Rectal smooth muscle tissue (tissue), 1 donor: ENCODE results near the gene ELP4.

Experiments used
- H3K27ac ChIP-seq: one replicate; pipeline ENCODE4 v1.7.0; 2013; ENCODE audit warnings: low read depth, low read length, inconsistent platforms
- H3K27me3 ChIP-seq: one replicate; pipeline ENCODE4 v1.7.0; 2013; ENCODE audit warnings: low read length; ENCODE audit not compliant: control insufficient read depth, insufficient read depth
- H3K36me3 ChIP-seq: one replicate; pipeline ENCODE4 v1.7.0; 2013; ENCODE audit warnings: low read length; ENCODE audit not compliant: control insufficient read depth, insufficient read depth
- H3K4me1 ChIP-seq: one replicate; pipeline ENCODE4 v1.7.0; 2013; ENCODE audit warnings: low read length; ENCODE audit not compliant: control insufficient read depth, insufficient read depth
- H3K4me3 ChIP-seq: one replicate; pipeline ENCODE4 v1.7.0; 2013; ENCODE audit warnings: low read length
- H3K9ac ChIP-seq: one replicate; pipeline ENCODE4 v1.7.0; 2013; ENCODE audit warnings: low read length

Gene ELP4

DNA sequence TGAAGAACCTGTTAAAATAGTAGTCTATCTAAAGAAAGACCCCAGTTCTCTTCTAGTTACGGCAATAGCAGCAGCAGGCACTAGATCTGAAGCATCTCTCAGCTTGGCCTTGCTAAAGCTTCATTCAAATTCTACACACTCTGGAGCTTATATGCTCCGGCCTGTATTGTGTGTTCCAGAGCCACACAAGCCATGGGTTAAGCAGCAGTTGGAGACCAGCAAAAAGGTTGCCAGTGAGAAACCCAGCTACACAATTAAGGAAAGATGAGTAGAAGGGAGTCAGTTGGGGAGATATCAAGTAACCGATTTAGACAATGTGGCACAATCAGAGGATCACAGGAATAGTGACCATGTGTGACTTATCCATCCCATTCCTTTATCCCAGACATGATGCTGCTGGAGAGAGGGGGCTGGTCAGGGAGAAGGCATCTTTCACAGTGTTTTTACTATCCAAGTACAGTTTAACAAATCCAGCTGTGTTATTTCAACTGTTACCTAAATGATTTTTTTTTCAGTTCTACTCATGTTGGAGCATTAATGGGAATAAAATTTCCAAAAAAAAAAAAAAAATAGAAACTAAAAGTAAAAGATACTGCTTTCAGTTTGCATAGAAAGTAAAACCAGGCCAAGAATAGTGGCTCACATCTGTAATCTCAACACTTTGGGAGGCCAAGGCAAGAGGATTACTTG, 260.6 kb downstream of the ELP4 start:
- no peak overlapping the region for H3K4me3 ChIP-seq
- no peaks in the 10 kb centered on the region for H3K4me1 ChIP-seq
- no peak overlapping the region for H3K27ac ChIP-seq
- H3K36me3 ChIP-seq = no peaks in the 10 kb centered on the region
- no peaks in the 10 kb centered on the region for H3K27me3 ChIP-seq
- H3K9ac ChIP-seq = no peak overlapping the region

DNA sequence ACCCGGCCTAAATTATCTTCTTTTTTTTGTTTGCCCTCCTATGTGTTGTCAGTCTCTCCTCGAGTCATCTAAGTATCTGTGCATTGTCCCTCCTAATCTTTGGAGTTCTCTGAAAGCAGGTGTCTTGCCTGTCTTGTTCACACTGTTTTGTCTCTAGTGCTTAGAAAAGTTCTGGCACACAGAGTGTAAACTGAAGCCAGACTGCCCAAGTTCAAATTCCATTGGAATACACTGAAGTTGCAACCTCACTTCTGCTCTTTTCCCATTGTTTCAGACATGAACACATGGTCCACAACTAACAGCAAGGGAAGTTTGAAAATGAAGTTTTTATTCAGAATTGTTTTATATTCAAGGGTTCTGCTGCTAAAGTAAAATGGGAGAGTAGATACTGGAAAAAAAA, 262.8 kb downstream of the ELP4 start:
- Histone ChIP-seq H3K4me3 (no peak overlapping the region), H3K9ac (no peak overlapping the region), H3K36me3 (no peaks in the 10 kb centered on the region), H3K27ac (no peak overlapping the region), H3K4me1 (no peaks in the 10 kb centered on the region), H3K27me3 (no peaks in the 10 kb centered on the region)

- H3K27me3 ChIP-seq = no peaks in the 10 kb centered on the region
- H3K4me3 ChIP-seq = no peak overlapping the region
- no peaks in the 10 kb centered on the region for H3K36me3 ChIP-seq
- H3K9ac ChIP-seq = no peak overlapping the region
- no peaks in the 10 kb centered on the region for H3K4me1 ChIP-seq
- H3K27ac ChIP-seq = no peak overlapping the region
Observed at GRCh38 chr11:31779374-31779791, 269.8 kb downstream of the ELP4 start.

DNA sequence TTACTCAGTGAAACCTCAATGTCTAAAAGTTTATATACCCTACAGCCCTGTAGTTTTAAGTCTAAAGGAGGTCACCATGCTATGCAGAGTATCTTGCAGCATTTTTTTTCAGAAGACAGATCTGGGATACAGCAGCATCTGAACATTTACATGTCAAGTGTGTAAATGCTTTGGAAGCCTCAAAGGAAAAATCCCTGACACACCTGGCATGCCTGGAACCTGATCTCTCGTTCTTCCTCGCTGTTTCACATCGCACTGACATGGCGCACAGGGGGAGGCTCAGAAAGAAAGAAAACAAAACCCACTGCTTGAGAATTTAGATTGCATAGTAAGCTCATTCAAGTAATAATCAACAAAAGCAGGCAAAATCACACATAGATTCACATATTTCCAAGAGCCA, 270.5 kb downstream of the ELP4 start:
- H3K4me1 ChIP-seq = no peaks in the 10 kb centered on the region
- H3K27ac ChIP-seq = no peak overlapping the region
- no peaks in the 10 kb centered on the region for H3K36me3 ChIP-seq
- H3K9ac ChIP-seq = no peak overlapping the region
- H3K4me3 ChIP-seq = no peak overlapping the region
- no peaks in the 10 kb centered on the region for H3K27me3 ChIP-seq

- Histone ChIP-seq H3K27ac (no peak overlapping the region), H3K4me3 (no peak overlapping the region), H3K9ac (no peak overlapping the region), H3K27me3 (no peaks in the 10 kb centered on the region), H3K36me3 (no peaks in the 10 kb centered on the region), H3K4me1 (no peaks in the 10 kb centered on the region)
Observed at GRCh38 chr11:31780480-31780971, 271.0 kb downstream of the ELP4 start.

GRCh38 chr11:31782257-31782656, 272.7 kb downstream of the ELP4 start:
- Histone ChIP-seq H3K4me1 (no peaks in the 10 kb centered on the region), H3K27me3 (no peaks in the 10 kb centered on the region), H3K36me3 (no peaks in the 10 kb centered on the region), H3K27ac (no peak overlapping the region), H3K4me3 (no peak overlapping the region), H3K9ac (no peak overlapping the region)

- no peaks in the 10 kb centered on the region for H3K27me3 ChIP-seq
- H3K9ac ChIP-seq = no peak overlapping the region
- H3K36me3 ChIP-seq = no peaks in the 10 kb centered on the region
- no peak overlapping the region for H3K4me3 ChIP-seq
- no peak overlapping the region for H3K27ac ChIP-seq
- H3K4me1 ChIP-seq = no peaks in the 10 kb centered on the region
Observed at GRCh38 chr11:31783252-31783651, 273.7 kb downstream of the ELP4 start.

DNA sequence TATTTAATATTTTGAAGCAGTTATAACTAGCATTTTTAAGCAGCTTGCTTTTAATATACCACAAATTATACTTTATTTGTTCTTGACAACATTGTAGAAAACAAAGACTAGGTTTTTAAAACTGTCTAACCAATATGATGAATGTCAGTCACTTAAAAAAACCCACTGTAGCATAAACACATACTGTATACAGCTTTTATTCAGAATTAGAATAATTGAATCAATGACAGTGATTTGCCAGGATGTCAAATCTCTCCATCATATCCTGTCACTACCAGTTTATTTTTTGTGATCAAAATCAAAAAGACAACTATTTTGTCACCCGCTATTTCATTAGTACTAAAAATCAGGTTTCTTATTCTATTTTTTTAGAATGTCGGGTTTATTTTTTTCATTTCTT, 275.0 kb downstream of the ELP4 start:
- Histone ChIP-seq H3K36me3 (no peaks in the 10 kb centered on the region), H3K9ac (no peak overlapping the region), H3K4me3 (no peak overlapping the region), H3K27me3 (no peaks in the 10 kb centered on the region), H3K4me1 (no peaks in the 10 kb centered on the region), H3K27ac (no peak overlapping the region)

GRCh38 chr11:31786996-31787685, 277.6 kb downstream of the ELP4 start:
- no peak overlapping the region for H3K9ac ChIP-seq
- H3K4me1 ChIP-seq = no peaks in the 10 kb centered on the region
- H3K27ac ChIP-seq = no peak overlapping the region
- H3K27me3 ChIP-seq = no peaks in the 10 kb centered on the region
- no peak overlapping the region for H3K4me3 ChIP-seq
- H3K36me3 ChIP-seq = no peaks in the 10 kb centered on the region

GRCh38 chr11:31788085-31788484, 278.5 kb downstream of the ELP4 start:
- Histone ChIP-seq H3K4me1 (no peaks in the 10 kb centered on the region), H3K36me3 (no peaks in the 10 kb centered on the region), H3K9ac (no peak overlapping the region), H3K27me3 (no peaks in the 10 kb centered on the region), H3K27ac (no peak overlapping the region), H3K4me3 (no peak overlapping the region)

- Histone ChIP-seq H3K27ac (no peak overlapping the region), H3K9ac (no peak overlapping the region), H3K36me3 (no peaks in the 10 kb centered on the region)
Observed at GRCh38 chr11:31790649-31791048, 281.1 kb downstream of the ELP4 start.

DNA sequence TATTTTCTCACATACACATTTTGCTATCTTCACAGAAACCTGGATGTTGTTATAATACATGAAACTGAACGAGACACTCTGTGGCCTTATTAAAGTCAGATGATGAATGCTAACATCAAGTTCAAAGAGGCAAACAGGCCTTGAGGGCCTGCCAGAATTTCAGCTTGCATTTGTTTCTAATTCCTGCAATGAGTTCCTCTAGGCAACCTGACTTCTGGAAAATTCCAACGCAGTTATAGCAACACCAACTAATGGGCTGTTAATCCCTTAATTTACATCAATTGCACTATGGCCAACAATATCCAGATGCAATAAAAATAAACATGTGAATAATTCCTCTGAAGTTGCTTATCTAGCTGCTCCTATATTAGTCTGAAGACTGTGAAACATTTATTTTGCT, 282.5 kb downstream of the ELP4 start:
- peaks cover 4% of the 10 kb centered on the region for H3K27me3 ChIP-seq
- no peak overlapping the region for H3K9ac ChIP-seq
- no peak overlapping the region for H3K27ac ChIP-seq

More at GRCh38 chr11:31790649-31791048, 281.1 kb downstream of the ELP4 start:
- peaks cover 1% of the 10 kb centered on the region for H3K27me3 ChIP-seq
- no peaks in the 10 kb centered on the region for H3K4me1 ChIP-seq
- H3K4me3 ChIP-seq = no peak overlapping the region

DNA sequence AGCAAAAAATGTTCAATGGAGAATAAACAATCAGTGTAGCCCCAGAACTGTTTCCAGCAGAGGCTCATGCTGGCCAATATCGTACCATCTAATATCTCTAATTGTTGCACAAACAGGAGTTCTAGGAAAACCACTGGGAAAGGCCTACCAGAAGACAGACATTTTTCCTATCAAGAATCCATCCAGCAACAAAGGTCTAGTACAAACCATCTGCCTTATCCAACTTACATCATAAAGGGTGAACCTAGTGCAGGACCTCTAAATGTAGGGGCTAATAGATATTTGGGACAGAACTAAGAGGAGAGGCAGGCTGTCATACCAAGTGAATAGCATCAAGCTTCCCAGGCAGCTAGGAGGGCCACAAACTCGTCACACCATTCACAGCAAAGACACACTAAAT, 282.9 kb downstream of the ELP4 start:
- peaks cover 6% of the 10 kb centered on the region for H3K27me3 ChIP-seq

More for the DNA sequence above, 282.5 kb downstream of the ELP4 start:
- Histone ChIP-seq H3K4me1 (no peaks in the 10 kb centered on the region), H3K36me3 (no peaks in the 10 kb centered on the region), H3K4me3 (no peak overlapping the region)

More for the DNA sequence above, 282.9 kb downstream of the ELP4 start:
- Histone ChIP-seq H3K27ac (no peak overlapping the region), H3K36me3 (no peaks in the 10 kb centered on the region), H3K4me3 (no peak overlapping the region), H3K9ac (no peak overlapping the region), H3K4me1 (no peaks in the 10 kb centered on the region)
